Vagina (tissue), 2 donors: ENCODE results near the gene EN2.

Experiments used
- CTCF ChIP-seq, 3 experiments: fragments of 450-650 bp in 2 of 3; fragments of 200-600 bp in 1 of 3; sonication (generic) in 1 of 3; IDR thresholded peaks; one replicate each; pipeline ENCODE4 v1.5.1; 2017 to 2019; ENCODE audit warnings: antibody characterized with exemption in 3 of 3, mild to moderate bottlenecking in 2 of 3, moderate library complexity in 2 of 3
- POLR2AphosphoS5 ChIP-seq, 2 donors: sonication (generic); formaldehyde crosslinking; IDR thresholded peaks; one replicate each; pipeline ENCODE4 v1.9.0; 2017; ENCODE audit warnings: antibody characterized with exemption in 2 of 2, mild to moderate bottlenecking in 2 of 2, low read depth in 1 of 2; ENCODE audit not compliant: insufficient read depth in 1 of 2

GRCh38 chr7:155431231-155431630 is 26.7 kb upstream of the EN2 start:
- TF ChIP-seq CTCF (IDR thresholded peaks at IDR 0.05): no peak
- no peak for TF ChIP-seq POLR2AphosphoS5 (IDR thresholded peaks at IDR 0.05; ENCODE audit: insufficient read depth in 1 of 2, low read depth in 1 of 2)
